CD4-positive, alpha-beta T cell treated with Interleukin-4 for 4 hours (primary cell): ENCODE measurements around the gene MICOS13.
"Not testable (repeated sequence)": the region's sequence is repeated elsewhere in the genome, so short reads cannot be mapped to it uniquely, and the experiment has no call there.

Source experiments
- DNase-seq: peaks from one replicate; pipeline ENCODE4 v3.0.0-alpha.2; 2020

The MICOS13 gene

DNA sequence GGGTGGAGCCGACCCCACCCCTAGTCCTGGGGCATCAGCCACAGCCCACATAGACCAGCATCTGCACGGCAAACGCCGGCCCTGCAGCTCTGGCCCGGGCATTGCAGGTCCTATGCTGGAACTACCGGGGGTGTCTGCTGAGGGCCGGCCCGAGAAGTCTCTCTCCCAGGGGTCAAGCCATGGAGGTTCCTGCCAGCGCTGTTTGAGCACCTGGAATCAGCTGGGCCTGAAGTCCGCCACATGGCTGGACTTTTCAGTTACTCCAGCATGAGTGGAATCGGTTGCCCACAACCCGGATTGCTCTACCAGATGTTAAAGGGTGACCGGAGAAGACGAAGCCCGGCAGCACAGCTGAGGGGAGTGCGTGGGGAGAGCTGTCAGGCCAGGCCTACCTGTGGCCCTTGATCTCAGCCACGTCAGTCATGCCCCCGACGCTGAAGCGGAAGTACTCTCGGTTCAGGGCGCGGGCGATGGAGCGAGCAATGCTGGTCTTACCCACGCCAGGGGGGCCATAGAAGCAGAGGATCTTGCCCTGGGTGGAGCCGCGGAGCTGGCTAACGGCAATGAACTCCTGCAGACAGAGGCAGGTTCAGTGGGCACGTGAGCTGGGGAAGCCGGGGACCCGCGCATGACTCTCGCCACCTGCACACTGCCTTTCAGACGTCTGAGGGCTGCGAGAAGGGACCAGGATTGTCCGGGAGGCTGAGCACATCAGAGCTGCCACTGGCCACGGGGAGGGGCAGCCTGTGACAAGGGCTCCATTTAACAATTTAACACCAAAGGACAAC is 18.5 kb upstream of the MICOS13 start:
- DNase-seq, result no peak

DNA sequence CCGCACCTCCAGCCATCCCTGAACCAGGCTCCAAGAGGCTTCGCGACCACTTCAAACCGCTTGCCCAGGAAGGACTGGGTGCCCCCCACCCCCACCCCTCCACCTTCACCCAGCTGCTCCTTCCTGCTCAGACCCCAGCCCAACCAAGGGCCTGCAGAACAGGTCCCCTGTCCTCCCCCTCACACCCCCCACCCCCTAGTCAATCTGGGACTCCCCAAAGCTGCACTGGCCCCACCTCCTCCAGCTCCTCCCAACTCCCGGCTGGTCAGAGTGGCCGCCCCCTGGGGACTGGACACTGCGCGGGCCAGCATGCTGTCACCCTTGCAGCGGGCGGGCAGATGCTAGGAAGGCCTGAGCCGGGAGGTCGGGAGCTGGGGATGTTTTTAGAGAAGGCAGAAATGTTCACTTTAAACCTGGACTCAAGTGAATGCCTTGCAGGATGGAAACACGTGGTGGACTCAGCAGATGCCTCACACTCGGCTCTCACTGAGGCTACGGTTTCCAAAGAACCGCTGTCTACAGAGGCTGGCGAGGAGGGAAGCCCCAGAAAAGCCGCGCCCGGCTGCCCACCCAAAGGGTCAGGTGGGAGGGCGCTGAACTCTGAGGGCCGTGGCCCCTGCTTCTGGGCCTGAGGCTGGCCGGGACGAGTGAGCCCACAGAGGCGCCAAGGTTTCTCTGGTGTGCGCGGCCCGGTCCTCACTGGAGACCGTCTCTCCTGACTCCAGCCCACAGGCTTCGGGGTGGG is 17.7 kb upstream of the MICOS13 start:
- no peak for DNase-seq

GRCh38 chr19:5697022-5697889 is 16.9 kb upstream of the MICOS13 start:
- no peak for DNase-seq

GRCh38 chr19:5696196-5697021 is 16.1 kb upstream of the MICOS13 start:
- DNase-seq, result no peak

- DNase-seq, result no peak
Measured at GRCh38 chr19:5695649-5696195, 15.4 kb upstream of the MICOS13 start.

- no peak for DNase-seq
Measured at GRCh38 chr19:5694956-5695648, 14.8 kb upstream of the MICOS13 start.

GRCh38 chr19:5694167-5694955 is 14.0 kb upstream of the MICOS13 start:
- no peak for DNase-seq

- no peak for DNase-seq
Measured at GRCh38 chr19:5693195-5694166, 13.2 kb upstream of the MICOS13 start.

DNA sequence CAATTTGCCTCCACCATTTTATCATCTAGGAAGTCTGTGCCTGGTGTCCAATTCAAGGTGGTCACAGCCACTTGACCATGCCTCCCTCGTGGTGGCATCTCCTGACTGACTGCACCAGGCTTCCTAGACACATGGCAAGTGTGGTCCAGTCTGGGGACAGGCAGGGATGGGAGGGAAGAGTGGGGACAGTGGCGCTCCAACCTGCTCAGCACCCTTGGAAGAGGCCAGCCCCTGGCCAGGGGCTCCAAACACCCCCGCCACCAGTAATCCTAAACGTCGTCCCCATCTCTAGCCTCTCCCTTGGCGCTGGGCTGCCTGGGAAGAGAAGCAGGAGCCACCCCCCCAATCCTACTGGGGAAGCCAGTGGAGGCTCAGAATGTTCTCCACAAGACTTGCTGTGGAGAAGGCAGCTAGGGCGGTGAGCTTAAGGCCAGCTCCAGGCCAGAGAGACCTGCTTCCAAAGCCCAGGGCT is 12.4 kb upstream of the MICOS13 start:
- DNase-seq, result no peak

DNA sequence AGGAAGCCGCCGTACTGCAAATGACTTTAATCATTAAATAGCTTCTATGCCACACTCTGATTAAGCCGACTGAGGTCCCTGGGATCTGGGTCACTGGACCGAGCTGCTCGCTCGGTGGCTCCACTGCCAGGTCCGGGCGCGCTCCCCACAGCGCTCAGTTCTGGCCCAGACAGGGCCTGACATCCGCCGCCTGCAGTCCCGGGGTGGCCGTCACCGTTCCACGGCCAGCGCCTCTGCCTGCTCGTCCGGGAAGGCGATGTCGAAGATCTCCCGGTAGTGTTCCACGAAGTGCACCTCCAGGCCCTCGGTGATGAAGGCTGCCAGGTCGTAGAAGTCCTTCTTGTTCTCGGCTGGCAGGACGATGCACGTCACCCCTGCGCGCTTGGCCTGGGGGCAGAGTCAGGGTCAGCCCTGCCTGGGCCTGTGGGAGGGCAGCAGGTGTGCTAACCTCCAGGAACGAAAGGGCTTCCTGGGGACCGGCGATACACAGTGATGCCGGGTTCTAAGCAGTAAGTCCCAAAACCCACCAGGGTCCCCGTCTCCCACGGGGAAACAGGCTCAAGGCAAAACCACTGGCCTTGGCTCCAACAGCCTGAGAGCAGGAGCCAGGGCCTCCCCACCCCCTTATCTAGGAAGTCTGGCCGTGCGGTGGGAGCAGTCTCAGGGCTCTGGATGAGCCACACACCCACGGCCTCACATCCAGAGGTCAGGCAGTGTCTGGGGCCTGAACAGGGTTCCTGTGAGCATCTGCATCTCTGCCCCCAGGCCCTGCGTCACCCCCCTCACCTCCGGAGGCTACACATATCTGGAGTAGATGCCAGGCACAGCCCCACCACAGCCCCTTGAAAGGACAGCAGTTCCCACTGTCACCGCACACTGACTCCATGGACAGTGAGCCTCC is 11.8 kb upstream of the MICOS13 start:
- no peak for DNase-seq

GRCh38 chr19:5690955-5691821 is 10.9 kb upstream of the MICOS13 start:
- peak; percentile 2 for DNase-seq

DNA sequence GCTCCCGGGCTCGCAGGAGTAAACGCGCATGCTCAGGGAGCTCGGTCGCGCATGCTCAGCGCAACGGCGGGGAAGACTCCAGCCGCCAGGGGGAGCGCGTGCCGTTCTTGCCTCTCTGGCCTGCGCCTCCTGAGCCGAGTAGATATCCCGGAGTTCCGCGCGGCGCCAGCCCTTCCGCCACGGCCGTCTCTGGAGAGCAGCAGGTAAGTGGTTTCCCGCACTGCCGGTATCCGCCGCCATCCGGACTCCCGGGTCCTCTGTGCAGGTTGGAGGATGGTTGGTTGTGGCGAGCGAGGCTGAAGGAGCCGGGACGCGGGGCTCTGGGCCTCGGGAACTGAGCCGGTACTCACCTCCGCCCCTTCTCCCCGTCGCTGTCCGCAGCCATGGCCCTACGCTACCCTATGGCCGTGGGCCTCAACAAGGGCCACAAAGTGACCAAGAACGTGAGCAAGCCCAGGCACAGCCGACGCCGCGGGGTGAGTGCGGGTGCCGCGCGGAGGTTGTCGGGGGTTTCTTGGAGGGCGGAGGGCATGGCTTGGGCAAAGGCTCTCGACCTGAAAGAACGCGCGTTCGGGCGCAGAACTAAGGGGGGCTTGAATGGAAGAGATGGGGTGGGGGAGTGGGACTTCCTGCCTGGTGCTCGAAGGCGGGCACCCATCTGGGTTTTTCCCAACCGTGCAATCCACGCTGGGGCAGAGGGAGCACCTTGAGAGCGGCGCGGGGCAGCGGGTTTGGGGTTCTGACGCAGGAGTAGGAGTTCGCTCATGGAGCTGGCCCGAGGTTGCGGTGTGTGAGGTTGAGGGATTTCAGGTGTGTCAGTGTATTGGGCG is 10.0 kb upstream of the MICOS13 start, which contains the start of gene RPL36:
Gene RPL36, plus strand, starts transcription at position 171 of the 830 bp plus-strand sequence. Its CDS starts 213 bp downstream, at position 384.
- DNase-seq, result peak; percentile 96

- DNase-seq, result not testable (repeated sequence)
Measured at GRCh38 chr19:5688262-5688881, 8.1 kb upstream of the MICOS13 start.

DNA sequence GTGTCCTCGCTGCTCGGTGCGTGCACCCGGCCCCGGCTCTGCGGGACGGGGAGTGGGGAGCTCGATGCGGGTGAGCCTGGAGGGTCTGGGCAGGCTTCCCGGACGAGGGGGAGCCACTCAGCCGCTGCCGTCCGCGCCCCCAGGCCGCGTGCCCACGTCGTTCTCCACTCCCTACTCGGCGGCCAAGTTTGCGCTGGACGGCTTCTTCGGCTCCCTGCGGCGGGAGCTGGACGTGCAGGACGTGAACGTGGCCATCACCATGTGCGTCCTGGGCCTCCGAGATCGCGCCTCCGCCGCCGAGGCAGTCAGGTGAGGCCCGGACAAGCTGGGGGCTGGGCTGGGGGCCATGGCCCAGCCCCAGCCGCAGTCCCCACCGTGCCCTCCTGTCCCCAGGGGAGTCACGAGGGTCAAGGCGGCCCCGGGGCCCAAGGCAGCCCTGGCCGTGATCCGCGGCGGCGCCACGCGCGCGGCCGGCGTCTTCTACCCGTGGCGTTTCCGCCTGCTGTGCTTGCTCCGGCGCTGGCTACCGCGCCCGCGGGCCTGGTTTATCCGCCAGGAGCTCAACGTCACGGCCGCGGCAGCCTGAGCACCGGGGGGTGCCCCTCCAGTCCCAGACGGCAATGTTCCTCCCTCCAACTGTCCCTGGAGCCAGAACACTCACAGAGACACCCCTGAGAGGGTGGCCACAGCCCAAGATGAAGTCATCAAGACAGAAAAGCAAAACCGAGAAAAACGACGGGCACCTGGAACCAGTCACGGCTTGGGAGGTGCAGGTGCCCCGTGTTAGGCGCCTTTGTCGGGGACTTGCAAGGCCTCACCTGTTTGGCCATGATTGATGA is 7.3 kb upstream of the MICOS13 start:
- no peak for DNase-seq
